HG02678 (cell line): ENCODE measurements around the gene NFU1.
A peak's percentile ranks its signal among the peaks of the same experiment; 100 is the strongest.

Source experiments
- ATAC-seq: cut with Tn5 transposase; IDR thresholded peaks from one replicate; pipeline ENCODE4 v1.9.1; 2021; ENCODE audit warnings: mild to moderate bottlenecking, moderate library complexity; ENCODE audit not compliant: unreplicated experiment

NFU1 gene

GRCh38 chr2:69436938-69437750, at the start of gene NFU1:
Gene NFU1, minus strand, starts transcription at chr2:69437435. Its CDS starts 13 bp downstream, at chr2:69437422.
- peak; percentile 96 for ATAC-seq

GRCh38 chr2:69483696-69484095, 46.5 kb upstream of the NFU1 start:
- no peak for ATAC-seq

GRCh38 chr2:69483024-69483423, 45.8 kb upstream of the NFU1 start:
- no peak for ATAC-seq

GRCh38 chr2:69482471-69482870, 45.2 kb upstream of the NFU1 start:
- no peak for ATAC-seq

GRCh38 chr2:69481421-69481820, 44.2 kb upstream of the NFU1 start:
- no peak for ATAC-seq

GRCh38 chr2:69477627-69478026, 40.4 kb upstream of the NFU1 start:
- ATAC-seq, result no peak

- no peak for ATAC-seq
Observed at GRCh38 chr2:69474688-69475087, 37.5 kb upstream of the NFU1 start.

GRCh38 chr2:69471793-69472192, 34.6 kb upstream of the NFU1 start:
- no peak for ATAC-seq

- ATAC-seq, result no peak
Observed at GRCh38 chr2:69470911-69471310, 33.7 kb upstream of the NFU1 start.

- ATAC-seq, result no peak
Observed at GRCh38 chr2:69469784-69470183, 32.5 kb upstream of the NFU1 start.

GRCh38 chr2:69469375-69469774, 32.1 kb upstream of the NFU1 start:
- ATAC-seq, result no peak

- ATAC-seq, result no peak
Observed at GRCh38 chr2:69466728-69467127, 29.5 kb upstream of the NFU1 start.

- ATAC-seq, result no peak
Observed at GRCh38 chr2:69465513-69466456, 28.6 kb upstream of the NFU1 start.

GRCh38 chr2:69464575-69464974, 27.3 kb upstream of the NFU1 start:
- ATAC-seq, result no peak

- ATAC-seq, result no peak
Observed at GRCh38 chr2:69462780-69463179, 25.5 kb upstream of the NFU1 start.

- ATAC-seq, result no peak
Observed at GRCh38 chr2:69461404-69461803, 24.2 kb upstream of the NFU1 start.

GRCh38 chr2:69459936-69460335, 22.7 kb upstream of the NFU1 start:
- ATAC-seq, result no peak

- no peak for ATAC-seq
Observed at GRCh38 chr2:69456950-69457445, 19.8 kb upstream of the NFU1 start.

GRCh38 chr2:69456154-69456553, 18.9 kb upstream of the NFU1 start:
- no peak for ATAC-seq

GRCh38 chr2:69454976-69455375, 17.7 kb upstream of the NFU1 start:
- no peak for ATAC-seq

- ATAC-seq, result peak; percentile 92
Observed at GRCh38 chr2:69453475-69454129, 16.4 kb upstream of the NFU1 start.
